Amniotic epithelial cell (primary cell): Measurements from ENCODE around the gene GRAMD4.
A peak's percentile ranks its signal among the peaks of the same experiment; 100 is the strongest.

Experiments used
- DNase-seq: peaks from one replicate; pipeline ENCODE4 v3.0.0-alpha.2; 2010; ENCODE audit warnings: low read depth

GRAMD4 gene, protein sequence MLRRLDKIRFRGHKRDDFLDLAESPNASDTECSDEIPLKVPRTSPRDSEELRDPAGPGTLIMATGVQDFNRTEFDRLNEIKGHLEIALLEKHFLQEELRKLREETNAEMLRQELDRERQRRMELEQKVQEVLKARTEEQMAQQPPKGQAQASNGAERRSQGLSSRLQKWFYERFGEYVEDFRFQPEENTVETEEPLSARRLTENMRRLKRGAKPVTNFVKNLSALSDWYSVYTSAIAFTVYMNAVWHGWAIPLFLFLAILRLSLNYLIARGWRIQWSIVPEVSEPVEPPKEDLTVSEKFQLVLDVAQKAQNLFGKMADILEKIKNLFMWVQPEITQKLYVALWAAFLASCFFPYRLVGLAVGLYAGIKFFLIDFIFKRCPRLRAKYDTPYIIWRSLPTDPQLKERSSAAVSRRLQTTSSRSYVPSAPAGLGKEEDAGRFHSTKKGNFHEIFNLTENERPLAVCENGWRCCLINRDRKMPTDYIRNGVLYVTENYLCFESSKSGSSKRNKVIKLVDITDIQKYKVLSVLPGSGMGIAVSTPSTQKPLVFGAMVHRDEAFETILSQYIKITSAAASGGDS

DNA sequence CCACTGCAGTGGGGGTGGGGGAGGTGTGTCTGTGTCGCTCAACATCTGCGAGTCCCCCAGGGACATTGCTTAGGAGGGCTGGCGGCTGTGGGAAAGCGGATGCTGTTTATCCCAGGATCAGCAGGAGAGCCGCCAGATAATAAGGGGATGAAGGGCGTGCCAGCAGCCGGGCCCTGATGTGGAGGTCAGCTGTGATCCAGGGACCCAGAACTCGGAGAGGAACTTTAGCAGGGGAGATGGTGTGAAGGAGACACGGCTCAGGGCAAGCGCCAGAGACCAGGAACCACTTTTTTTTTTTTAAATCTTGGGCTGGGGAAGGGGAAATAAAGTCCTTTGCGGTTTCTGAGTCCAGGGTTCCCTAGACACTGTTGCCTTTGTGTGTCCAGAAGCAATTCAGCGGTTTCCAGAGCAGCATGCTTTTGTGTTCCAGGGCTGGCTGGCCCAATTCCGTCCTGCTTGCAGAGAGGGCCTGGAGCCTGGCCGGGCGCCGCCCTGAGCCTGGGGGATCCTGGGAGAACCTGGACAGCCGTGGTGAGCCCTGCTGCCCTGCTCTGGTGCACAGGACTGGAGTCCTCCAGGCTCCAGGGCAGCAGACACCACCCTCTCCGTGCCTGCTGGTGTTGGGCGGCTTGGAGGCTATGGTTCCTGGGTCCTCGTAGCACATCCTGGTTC is at the start of gene GRAMD4:
Gene GRAMD4, plus strand, starts transcription at position 557 of the 672 bp plus-strand sequence. CDS start 6,414 bp downstream, outside the sequence.
- no peak for DNase-seq

DNA sequence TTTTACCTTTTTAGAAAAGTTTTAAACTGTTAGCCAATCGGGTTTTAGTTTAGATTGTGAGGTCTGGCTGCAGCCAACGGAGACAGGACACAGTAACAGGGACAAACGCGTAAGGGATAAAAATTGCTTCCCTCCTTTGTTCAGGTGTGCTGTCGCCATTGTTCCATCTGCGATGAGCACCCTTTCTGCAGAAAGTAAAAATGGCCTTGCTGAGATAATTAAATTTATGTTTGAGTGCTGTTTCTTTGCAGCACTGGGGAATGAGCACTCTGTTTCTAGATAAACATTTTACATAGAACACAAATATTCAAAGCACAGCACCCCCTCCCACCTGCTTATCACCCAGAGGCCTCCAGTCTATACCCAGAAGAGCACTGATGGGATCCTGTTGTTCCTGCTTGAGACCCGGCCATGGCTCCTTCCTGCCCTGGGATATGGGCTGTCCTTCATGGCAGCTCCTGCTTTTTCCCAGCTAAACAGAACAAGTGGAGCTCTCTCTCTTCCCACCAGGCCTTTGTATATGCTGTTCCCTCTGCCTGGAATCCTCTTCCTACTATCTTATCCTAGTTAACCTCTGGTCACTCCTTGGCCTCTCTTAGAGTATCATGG is 48.4 kb upstream of the GRAMD4 start:
- DNase-seq: no peak

DNA sequence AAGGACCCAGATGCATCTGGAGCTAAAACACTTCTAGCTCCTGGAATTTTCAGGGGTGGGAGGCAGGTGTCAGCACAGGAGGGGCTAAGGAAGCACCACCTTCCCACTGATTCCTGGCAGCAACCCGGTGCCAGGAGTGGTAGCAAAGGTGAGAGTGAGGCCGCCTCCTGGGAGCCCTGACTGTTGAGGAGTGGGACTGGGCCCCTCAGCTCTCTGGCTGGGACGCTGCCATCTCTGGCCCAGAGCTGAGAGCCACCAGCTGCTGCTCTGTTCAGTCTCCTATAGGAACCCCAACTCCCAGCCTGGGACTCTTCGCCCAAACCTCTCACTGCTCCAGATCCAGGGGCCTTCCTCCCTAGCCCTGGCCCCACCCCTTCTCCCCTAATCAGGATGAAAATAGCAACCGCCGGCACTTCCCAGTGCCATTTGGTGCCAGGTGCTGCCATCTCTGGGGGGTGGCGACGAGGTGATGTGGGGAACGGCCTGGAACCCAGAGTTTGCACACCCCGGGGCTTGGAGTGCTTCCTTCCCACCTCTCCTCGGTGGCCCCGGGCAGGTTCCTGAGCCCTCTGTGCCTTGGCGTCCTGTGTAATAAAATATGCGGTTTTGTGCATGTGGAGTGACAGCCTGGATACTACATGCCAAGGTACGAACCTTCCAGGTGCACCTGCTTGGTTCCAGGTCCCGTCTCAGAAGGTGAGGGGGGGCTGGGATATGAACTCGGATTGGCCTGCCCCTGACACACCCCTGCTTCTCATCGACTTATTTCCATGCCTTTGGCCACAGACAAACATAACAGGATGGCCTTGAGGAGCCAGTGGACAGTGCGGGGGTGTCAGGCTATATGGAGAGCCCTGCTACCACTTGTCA is 47.0 kb upstream of the GRAMD4 start:
- DNase-seq: no peak

DNA sequence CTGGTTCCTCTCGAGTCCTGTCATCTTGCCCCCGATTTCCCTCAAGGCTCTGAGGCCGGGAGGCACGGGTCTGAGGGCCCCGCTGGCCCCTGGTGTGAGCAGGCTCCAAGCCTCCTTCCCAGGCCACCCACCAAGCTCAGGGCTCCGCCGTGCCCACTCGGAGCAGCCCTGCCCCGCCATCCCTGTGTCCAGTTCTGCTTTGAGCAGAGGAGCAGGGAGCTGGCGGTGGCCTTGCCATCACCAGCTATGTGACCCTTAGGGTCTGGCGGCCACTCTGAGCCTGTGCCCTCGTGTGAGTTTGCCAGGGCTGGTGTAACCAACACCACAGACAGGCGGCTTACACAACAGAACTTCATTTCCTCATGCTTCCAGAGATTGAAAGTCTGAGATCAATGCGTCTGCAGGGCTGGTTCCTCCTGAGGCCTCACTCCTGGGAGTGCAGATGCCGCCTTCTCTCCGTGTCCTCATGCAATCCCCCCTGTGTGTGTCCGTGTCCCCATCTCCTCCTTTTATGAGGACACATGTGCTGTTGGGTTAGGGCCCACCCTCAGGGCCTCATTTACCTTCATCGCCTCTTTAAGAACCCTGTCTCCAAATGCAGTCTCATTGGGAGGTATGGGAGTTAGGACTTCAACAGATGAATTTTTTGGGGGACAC is 46.3 kb upstream of the GRAMD4 start:
- DNase-seq: no peak

DNA sequence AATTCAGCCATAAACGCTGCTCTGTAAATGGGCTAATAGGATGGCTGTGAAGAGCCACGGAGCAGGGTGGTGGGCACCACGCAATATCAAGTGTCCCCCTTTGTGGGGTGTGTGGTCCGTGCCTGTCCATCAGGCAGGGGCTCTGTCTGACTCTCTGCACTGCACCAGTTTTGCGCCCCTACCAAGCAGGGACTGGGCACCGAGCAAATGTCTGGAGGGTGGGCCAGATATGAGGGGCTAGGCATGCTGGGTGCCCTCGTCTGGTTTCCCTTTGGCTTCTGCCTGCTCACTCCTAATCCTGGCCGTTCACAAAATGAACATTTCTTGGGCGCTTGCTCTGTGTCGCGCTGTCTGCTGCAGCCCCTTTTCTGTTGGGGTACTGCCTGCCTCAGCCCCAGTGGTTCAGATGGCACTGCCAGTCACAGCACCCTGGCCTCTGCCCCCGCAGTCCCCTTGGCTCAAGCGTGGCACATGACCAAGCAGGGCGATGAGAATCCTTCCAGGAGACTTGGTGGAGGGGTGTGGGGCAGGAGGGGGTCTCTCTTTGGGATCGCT is 45.7 kb upstream of the GRAMD4 start:
- DNase-seq: no peak

DNA sequence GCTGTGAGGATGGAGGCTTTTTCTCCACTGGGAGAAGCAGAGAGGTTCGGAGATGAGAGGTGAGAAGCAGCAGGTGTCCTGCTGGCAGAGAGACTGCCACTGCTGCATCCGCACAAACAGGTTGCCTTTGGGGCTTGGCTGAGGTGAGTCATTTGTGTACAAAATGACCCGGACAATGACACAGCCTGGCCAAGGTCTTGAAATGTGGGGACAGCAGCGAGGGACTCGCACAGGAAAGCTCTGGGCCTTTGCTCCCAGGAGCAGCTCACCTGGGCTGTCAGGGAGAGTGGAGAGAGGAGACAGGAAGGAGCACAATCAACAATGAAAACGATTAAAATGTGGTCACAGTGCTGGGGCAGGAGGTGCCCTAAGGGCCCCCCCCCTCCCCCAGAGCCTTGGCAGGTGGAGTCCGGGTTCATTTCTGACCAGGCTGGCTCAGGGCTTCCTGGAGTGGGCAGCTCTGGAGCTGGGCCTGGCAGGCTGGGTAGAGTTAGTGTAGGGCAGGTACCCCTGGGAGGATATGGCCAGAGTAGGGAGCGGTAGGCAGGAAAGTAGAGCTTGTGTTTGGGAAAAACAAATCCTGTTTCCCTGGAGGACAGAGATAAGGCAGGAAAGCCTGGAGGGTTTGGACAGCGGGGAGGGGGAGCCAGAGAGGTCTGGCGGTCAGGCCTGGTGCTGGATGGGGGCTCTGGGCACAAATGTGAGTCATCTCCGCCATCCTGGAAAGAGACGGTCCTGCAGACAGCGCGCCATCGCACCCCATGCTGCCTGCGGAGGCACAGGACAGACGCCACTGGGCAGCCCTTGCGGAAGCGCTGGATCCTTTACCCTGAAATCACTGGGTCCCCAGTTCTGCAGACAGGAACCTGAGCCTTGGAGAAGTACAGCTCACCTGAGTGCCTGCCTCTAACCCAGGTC is 44.9 kb upstream of the GRAMD4 start:
- DNase-seq: peak; percentile 16

DNA sequence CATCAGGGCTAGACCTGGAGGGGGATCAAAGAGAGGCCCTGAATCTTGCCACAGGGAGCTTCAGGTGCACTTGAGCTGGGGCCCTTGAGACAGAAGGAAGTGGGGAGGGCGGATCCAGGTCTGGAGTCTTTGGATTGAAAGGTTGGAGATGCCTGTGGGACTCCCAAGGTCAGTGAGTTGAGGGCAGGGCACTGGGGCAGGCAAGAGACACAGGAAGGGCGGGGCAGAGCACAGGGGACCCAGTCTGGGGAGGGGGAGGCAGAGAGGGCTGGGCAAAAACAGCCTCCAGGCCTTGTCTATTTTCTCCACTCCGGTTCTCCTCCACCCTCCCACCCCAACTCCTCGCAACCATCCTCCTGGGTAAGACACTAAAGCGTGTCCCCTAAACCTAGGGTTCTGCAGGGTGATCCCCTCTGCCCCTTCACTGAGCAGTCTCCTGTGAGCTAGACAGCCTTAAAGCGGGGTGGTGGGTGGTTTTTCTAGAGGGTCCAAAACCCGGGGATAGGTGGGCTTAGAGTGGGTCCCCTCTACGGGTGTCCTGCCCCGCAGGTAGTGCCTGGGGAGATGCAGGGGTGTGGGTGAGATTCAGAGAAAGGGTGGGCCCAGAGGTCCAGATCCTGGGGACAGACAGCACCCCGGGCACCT is 44.2 kb upstream of the GRAMD4 start:
- no peak for DNase-seq

DNA sequence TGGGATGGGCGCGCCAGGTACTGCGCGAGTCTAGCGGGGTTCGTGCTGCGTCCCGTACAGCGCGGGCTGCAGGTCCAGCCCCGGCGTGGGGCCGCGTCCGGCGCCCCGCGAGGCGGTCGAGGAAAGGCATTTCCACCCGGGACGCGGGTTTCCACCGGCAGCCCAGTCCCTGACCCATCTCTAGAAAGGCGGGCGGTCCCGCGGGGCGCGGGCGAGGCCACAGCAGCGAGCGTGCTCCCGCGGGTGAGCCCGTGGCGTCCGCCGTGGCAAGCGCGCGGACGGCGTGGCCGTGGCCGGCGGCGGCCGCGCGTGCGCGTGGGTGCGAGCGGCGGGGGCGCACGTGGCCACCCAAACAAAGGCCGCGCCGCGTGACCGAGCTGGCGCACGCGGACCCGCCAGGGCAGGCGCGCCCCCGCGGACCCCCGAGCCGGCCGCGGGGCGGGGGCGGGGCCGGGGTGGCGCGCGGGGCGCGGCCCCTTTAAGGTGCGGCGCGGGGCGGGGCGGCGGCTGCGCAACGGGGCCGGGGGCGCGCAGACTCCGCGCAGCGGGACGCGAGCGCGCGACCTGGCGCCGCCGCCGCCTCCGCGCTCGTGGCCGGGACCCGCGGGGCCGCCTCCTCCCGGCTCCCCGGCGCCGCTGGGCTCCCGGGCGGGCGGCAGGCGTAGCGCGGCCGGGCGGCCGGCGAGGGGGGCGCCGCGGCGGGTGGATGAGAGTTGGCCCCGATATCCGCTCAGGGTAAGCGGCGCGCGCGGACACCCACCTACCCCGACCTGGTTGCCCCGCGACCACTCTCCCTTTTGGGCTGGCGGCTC is 43.4 kb upstream of the GRAMD4 start:
- peak; percentile 36 for DNase-seq

DNA sequence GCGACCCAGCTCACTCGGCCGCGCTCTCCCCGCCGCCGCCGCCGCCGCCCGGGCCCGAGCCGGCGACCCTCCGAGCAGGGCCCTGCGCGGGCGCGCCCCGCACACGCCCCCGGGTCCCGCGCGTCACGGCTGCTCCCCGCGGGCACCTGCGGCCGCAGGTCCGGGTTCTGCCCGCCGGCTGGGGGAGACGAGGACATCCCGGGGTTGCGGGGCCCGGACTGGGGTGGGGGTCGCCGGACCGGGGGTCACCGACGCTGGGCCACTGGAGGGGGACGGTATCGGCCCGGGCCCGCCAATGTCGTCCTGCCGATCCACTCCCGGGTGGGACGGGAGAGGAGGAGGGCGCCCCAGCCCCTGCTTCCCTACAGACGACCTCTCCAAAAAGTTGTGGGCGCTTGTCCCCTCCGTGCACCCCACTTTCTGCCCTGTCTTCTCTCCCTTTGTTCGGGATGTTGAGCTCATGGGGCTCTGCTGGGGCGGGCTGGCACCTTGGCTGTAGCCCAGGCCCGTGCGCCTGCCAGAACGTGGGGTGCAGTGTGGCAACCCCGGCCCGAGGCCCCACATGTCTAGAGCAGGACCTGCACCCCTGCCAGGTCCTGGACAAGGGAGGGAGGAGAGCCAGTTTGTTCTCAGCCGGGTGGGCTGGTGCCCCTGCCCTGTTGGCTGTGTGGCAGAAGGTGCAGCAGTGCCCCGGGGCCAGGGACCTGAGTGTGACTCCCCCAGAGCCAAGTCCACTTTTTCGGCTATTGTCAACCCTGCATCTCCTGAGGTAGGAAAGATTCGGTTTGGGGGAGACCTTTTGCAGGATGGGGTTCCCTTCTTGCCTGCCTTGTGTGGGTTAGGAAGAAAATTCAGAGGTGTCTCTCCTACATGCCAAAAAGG is 42.6 kb upstream of the GRAMD4 start:
- no peak for DNase-seq

DNA sequence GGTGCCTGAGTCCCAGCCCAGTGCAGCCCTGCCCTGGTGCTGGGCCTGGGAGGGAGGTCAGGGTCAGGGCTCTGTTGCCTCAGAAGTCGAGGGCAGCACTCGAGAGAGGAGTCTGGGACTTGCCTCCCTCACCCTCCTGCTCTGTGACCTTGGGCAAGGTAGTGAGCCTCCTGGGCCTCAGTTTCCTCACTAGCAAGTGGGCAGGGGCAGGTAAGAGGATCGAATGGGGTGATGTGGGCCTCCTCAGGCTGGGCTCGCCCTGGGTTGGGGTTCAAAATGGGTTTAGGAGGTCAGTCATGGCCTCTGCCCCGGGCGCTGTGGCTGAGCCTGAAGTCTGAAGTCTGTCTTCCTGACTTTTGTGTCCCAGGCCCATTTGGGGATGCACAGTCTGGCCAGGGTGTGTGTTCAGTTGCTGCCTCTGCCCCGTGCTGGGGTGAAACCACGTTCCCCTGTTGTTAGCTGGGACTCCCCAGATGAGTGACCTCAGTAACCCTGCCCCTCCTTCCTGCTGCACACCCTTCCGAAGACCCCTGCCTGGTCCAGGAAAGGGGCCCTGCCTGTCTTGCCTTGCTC is 41.8 kb upstream of the GRAMD4 start:
- DNase-seq: no peak

DNA sequence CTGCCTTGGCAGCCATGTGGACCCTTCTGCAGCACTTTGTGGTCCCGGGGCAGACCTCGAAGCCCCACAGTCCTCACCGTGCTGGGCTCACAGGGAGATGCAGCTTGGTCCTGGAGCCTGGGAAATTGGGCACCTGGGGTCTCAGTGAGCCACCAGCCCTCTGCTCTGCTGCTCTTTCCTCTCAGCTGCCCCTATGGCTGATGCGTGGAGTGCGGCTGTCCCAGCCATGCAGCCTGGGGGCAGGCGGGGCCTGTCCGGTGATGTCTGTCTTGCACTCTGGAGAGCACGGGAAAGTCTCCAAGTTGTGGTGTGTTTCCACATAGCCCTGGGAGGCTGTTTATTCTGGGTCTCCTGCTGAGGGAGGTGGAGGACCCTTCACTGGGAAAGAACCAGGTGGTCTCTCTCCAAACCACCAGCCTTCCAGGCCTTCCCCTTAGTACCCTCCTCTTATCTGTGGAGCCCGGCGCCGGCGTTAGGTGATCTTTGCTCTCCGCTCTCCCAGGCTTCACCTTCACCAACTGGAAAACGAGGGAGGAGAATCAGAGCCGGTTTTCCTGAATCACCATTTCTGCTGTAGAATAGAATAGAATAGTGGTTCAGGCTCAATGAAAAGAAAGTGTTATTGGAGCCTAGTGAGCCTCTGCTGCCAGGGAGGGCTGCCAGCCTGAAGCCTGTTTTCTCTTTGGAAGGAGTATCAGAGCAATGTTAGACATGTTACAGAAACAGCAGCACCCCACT is 41.2 kb upstream of the GRAMD4 start:
- peak; percentile 35 for DNase-seq

DNA sequence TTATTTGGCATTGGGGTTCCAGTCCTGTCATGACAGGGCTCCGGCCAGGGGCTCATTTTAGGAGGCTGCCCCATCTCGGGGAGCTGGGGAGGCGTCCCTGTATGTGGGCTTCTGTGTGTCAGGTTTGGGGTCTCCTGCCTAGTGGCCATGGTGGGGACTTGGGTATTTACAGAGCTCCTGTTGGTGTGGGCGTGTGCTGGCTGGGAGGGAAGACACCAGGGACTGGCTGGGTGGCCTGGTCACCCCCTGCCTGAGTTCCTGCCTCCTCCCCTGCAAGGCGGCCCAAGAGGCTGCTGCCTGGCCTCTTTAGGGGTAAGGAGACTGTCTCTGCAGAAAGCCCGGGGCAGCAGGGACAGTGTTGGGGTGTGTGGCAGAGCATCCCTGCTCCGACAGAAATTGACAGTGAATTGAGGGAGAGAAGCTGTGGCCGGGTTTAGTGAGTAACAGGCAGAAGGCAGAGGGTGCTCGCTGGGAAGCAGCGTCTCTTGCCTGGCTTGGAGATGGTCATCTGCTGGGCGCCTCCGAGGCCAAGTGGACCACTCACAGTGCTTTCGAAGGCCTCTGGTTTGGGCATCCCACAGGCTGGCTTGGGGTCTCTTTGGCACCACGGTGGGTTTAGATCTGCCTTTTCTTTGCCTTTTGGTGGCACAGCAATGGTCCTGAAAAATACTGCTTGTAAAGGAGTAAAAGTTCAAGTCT is 40.3 kb upstream of the GRAMD4 start:
- no peak for DNase-seq

DNA sequence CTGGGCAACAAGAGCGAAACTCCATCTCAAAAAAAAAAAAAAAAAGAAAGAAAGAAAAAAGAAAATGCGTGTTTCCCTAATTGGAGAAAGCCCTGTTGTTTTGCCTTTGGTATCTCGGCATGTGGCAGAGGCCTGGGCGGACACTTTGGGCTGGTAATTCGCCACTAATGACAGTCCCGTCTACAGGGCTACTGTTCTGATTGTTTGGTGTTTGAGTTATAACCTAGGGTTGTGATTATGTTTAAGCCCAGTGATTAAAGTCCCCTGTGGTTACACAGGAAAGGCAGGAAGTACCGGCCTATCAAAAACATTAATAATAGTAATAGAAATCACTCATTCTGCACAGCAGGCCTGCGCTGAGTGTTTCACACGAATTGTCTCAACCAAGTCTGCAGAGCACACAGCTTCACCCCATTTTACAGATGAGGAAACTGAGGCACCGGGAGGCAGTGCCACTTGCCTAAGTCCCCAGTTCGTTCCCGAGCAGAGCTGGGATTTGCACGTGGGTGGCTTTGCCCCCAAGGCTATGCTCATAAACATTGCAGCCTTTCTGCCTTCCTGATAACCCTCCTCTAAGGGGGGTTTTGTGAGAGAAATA is 39.1 kb upstream of the GRAMD4 start:
- no peak for DNase-seq

DNA sequence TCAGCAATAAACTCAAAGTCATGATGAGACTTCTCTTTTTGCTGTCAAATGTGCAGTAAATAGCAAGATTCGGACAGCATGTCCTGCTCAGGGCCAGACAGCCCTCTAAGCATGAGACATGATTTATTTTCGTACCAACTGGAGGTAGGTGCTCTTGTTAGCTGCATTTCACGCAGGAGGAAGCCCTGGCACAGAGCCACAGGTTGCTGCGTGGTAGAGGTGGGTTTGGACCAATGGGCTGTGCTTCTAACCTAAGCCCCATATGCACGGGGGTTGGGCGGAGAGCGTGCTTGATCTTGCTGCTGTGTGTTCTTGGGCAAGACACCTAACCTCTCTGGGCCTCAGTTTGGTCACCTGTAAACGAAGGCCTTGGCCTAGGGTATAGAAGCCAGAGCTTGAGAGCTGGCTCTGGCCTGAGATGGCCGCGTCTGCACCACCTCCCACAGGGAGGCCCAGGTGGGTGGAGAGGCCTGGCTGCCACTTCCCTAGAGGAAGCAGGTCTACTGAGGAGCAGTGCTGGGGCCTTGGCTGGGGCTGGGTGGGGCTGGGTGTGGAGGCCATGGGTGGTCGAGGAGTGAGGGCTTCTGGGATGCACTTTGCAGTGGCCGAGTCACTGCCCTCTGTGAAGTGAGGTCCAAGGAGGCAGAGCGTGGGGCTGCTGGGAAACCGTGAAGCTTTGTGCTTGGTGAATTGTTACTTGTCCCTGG is 38.5 kb upstream of the GRAMD4 start:
- DNase-seq: no peak
